ENCODE measurements around the gene FFAR1.

FFAR1 gene

GRCh38 chr19:35395382-35396199, 47.9 kb downstream of the FFAR1 start:
- no peak for DNase-seq

- no peak for DNase-seq
Observed at GRCh38 chr19:35396240-35396885, 48.7 kb downstream of the FFAR1 start.

GRCh38 chr19:35397064-35397463, 49.4 kb downstream of the FFAR1 start:
- DNase-seq = no peak

All from activated gamma-delta T cell (primary cell).